Kidney (tissue), 14 donors: ENCODE measurements around the gene HES5. TPM values are rescaled to one million over a fixed set of nuclear protein-coding genes. Genes with fewer than 3 reads are reported as not detected.

Experiments
- DNase-seq, 5 donors: peaks; one replicate each; pipeline ENCODE4 v3.0.0-alpha.2; 2013 to 2020
- FAIRE-seq: peaks from 2 replicates; lab custom pipeline; 2012; peaks lifted over from hg19 to GRCh38; lab: Jason Lieb, UNC
- H3K27ac ChIP-seq, 2 donors: one replicate each; pipeline ENCODE4 v1.7.0; 2013; ENCODE audit warnings: low read depth in 2 of 2, low read length in 2 of 2, inconsistent platforms in 1 of 2
- H3K27me3 ChIP-seq: one replicate; pipeline ENCODE4 v1.7.1; 2013; ENCODE audit warnings: low read length, inconsistent platforms; ENCODE audit not compliant: control insufficient read depth, insufficient read depth
- H3K36me3 ChIP-seq, 3 donors: one replicate each; pipeline versions ENCODE4 v1.7.0 to v1.7.1; 2013; ENCODE audit warnings: low read length in 3 of 3, control low read depth in 1 of 3, inconsistent platforms in 1 of 3; ENCODE audit not compliant: insufficient read depth in 3 of 3, control insufficient read depth in 2 of 3
- H3K4me1 ChIP-seq, 3 donors: one replicate each; pipeline versions ENCODE4 v1.7.0 to v1.7.1; 2013; ENCODE audit warnings: low read length in 3 of 3, inconsistent platforms in 1 of 3, low read depth in 1 of 3; ENCODE audit not compliant: control insufficient read depth in 2 of 3, insufficient read depth in 2 of 3
- H3K4me3 ChIP-seq, 3 donors: one replicate each; pipeline versions ENCODE4 v1.7.0 to v1.8.1; 2013; ENCODE audit warnings: low read length in 3 of 3, control low read depth in 1 of 3, inconsistent platforms in 1 of 3
- H3K9ac ChIP-seq, 3 donors: one replicate each; pipeline versions ENCODE4 v1.7.0 to v1.7.1; 2013; ENCODE audit warnings: low read length in 3 of 3, control low read depth in 1 of 3, inconsistent platforms in 1 of 3
- H3K9me3 ChIP-seq, 3 donors: one replicate each; pipeline versions ENCODE4 v1.7.0 to v1.7.1; 2013; ENCODE audit warnings: low read length in 3 of 3, control low read depth in 1 of 3, inconsistent platforms in 1 of 3; ENCODE audit not compliant: control insufficient read depth in 2 of 3, insufficient read depth in 1 of 3
- CTCF ChIP-seq: IDR thresholded peaks from 3 replicates; pipeline ENCODE4 v1.5.1; 2012; ENCODE audit warnings: mild to moderate bottlenecking, moderate library complexity, borderline replicate concordance; ENCODE audit not compliant: insufficient read depth; ENCODE audit errors: extremely low read depth
- intact Hi-C: fragments of 100-400 bp; cut with DNase I; formaldehyde crosslinking; loops from one replicate; pipeline ENCODE4 v1.11.1; 2022
- polyA plus RNA-seq: library from polyadenylated mRNA; stranded (reverse); fragments of 350-450 nt; fragmentation: Illumina TruSeq; extraction: RNeasy Lipid Tissue Mini Kit (QIAGEN cat#74804); gene quantifications from one replicate; pipeline ENCODE4 v1.2.3, GENCODE V29; 2014; ENCODE audit warnings: low read depth, low replicate concordance; ENCODE audit not compliant: insufficient read depth
- total RNA-seq: library from RNA; stranded (reverse); fragmentation: NEBNext Ultra II Directional; extraction: Animal tissue kit (Norgen Biotek cat#: 25700); gene quantifications from one replicate; pipeline ENCODE4 v1.2.1, GENCODE V29; 2021
- donor health status: control.
- donor health status: control.
- donor health status: control.
- donor health status: control.
- donor health status: control.
- donor health status: DM: yes; HTN: yes; CAD: no.
- donor health status: Normal renal cell carcinoma (clear cell type).

HES5 gene
- total and polyA plus RNA-seq, 2 donors from 2014 or later: 0.44 TPM; not detected in 1

GRCh38 chr1:2508180-2508579 is 21.9 kb downstream of the HES5 start:
- Histone ChIP-seq H3K4me1 (no peaks in the 10 kb centered on the region), H3K27me3 (peaks cover 4% of the 10 kb centered on the region), H3K27ac (no peak overlapping the region), H3K4me3 (no peak overlapping the region), H3K9ac (no peak overlapping the region), H3K9me3 (no peaks in the 10 kb centered on the region), H3K36me3 (peaks cover 0 to 19% (median 9%) of the 10 kb centered on the region in 3 donors)
- intact Hi-C loops: no loop called here
- TF ChIP-seq CTCF: no peak
- DNase-seq (no peak), FAIRE-seq (no peak)

GRCh38 chr1:2507744-2508155 is 22.3 kb downstream of the HES5 start:
- intact Hi-C loops: no loop called here
- Histone ChIP-seq H3K4me3 (no peak overlapping the region), H3K27me3 (peaks cover 4% of the 10 kb centered on the region), H3K36me3 (peaks cover 0 to 18% (median 7%) of the 10 kb centered on the region in 3 donors), H3K27ac (no peak overlapping the region), H3K9ac (no peak overlapping the region), H3K9me3 (no peaks in the 10 kb centered on the region), H3K4me1 (no peaks in the 10 kb centered on the region)
- no peak for TF ChIP-seq CTCF
- DNase-seq: no peak
- FAIRE-seq: no peak

- Histone ChIP-seq H3K4me3 (no peak overlapping the region), H3K27ac (no peak overlapping the region), H3K4me1 (no peaks in the 10 kb centered on the region), H3K36me3 (peaks cover 0 to 14% (median 7%) of the 10 kb centered on the region in 3 donors), H3K27me3 (peaks cover 4% of the 10 kb centered on the region), H3K9me3 (no peaks in the 10 kb centered on the region), H3K9ac (no peak overlapping the region)
- no peak for DNase-seq
- FAIRE-seq: no peak
- intact Hi-C loops: no loop called here
- no peak for TF ChIP-seq CTCF
These were observed 23.0 kb downstream of the HES5 start for GRCh38 chr1:2506901-2507565.
